Measurements from ENCODE around the gene KLRD1. TPM values are rescaled to one million over a fixed set of nuclear protein-coding genes. Genes with fewer than 3 reads are reported as not detected.
"Not testable (repeated sequence)": the region's sequence is repeated elsewhere in the genome, so short reads cannot be mapped to it uniquely, and the experiment has no call there.

The KLRD1 gene
- total and polyA plus RNA-seq, 9 donors = 0.12 to 3.8 (median 1.2) TPM

DNA sequence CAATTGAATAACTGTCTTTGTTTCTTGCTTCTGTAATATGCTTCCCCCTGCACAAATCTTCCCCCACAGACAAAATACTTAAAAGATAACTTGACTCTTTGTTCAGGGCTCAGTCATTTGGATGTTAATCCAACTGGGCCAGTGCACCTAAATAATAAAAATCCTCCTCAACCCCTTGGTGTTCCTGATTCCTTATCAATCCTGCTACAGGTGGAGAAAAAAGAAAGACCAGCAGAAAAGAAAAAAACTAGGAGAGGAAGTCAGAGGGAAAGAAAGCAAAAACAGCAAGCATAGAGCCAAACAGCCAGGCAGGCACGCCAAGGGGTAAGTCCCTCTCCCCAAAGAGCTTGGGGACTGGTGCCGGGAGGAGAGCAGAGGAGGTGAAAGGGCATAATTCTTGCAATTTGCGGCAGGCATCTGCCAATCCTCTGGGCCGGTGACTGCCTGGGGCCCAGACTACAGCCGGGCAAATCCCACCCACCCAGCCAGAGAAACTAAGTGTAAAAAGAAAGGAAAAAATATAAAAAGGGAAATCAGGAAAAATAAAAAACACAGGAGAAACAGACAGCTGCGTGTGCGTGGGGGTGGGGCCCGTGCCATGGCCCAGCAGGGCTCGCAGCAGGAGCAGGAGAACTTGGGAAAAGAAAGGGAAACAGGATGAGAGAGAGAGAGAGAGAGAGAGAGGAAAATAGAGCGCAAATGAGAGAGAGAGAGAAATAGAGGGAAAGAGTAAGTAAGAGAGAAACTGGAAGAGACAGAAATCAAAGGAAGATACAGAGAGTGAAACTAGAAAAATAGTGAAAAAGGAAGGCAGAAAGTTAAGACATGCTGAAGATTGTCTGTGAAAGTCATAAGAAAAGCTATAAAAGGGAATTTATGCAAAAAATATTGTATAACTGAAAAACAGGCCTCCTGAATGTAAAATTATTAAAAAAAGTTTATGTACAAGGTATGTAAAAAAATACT lies 60.8 kb downstream of the KLRD1 start:
- H3K36me3 ChIP-seq = no peaks in the 10 kb centered on the region
- no peak for TF ChIP-seq EP300 (IDR thresholded peaks at IDR 0.05)
- no peak for TF ChIP-seq POLR2A (IDR thresholded peaks at IDR 0.05)
- TF ChIP-seq, protein P1, sequence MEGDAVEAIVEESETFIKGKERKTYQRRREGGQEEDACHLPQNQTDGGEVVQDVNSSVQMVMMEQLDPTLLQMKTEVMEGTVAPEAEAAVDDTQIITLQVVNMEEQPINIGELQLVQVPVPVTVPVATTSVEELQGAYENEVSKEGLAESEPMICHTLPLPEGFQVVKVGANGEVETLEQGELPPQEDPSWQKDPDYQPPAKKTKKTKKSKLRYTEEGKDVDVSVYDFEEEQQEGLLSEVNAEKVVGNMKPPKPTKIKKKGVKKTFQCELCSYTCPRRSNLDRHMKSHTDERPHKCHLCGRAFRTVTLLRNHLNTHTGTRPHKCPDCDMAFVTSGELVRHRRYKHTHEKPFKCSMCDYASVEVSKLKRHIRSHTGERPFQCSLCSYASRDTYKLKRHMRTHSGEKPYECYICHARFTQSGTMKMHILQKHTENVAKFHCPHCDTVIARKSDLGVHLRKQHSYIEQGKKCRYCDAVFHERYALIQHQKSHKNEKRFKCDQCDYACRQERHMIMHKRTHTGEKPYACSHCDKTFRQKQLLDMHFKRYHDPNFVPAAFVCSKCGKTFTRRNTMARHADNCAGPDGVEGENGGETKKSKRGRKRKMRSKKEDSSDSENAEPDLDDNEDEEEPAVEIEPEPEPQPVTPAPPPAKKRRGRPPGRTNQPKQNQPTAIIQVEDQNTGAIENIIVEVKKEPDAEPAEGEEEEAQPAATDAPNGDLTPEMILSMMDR (IDR thresholded peaks at IDR 0.05) = no peak
- intact Hi-C loops (cut with DNase I) = loop anchor here in 2 of 4 donors (10.0 kb wide), 3 partner anchors 154 to 504 kb away; partner anchors contain the start of genes GABARAPL1 (in 2 of the 2), CLEC2B (in 1 of the 2) and YBX3 (in 1 of the 2)
- no peaks in the 10 kb centered on the region for H3K27me3 ChIP-seq
- H3K4me1 ChIP-seq (ENCODE audit: insufficient read depth) = peaks cover 9% of the 10 kb centered on the region
- 8 to 20% (median 13%) methylated on average over 10 of the region's 10 CpGs for WGBS, 3 donors
- H3K27ac ChIP-seq = peak overlapping the region; percentile 70 to 96
- no peaks in the 10 kb centered on the region for H3K9me3 ChIP-seq
- peak in 3 of 5 donors; percentile 51 to 64 (median 53) for DNase-seq
- H3K4me3 ChIP-seq = no peak overlapping the region

DNA sequence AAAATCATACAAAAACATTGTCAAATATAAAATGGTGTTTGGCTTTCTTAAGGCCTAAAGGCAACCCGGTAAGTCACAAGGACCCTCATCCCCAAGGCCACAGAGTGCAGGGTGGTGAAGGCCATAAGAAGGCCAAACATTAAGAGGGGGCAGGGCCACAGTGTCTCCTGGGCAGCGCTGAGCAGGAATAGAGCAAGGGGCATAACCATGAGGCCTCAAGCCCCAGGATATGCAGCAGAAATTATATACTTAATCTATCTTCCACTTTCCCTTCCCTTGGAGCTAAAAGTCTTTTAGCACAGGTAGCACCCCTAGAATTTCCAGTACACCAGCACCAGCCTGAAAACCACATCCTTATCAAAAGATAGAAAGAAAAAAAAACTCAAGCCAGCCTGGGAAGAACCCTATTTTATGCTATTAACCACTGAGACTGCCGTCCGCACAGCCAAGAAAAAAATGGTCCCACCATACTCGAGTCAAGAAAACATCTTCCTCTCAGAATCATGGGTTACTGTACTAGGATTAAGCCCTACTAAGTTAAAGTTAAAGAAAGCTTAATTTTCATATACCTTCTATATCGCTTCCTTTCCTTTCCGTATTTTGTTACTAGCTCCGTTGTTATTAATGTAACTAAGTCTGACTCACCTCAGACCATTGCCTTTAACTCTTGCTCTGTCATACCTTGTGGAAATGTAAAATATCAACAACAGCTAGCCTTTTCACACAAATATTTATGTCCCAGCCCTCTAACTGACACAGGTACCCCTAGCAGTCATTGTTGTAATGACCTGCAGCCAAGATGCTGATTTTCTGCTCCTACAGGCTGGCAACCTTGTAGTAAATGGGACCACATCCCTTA lies 62.1 kb downstream of the KLRD1 start:
- no peaks in the 10 kb centered on the region for H3K36me3 ChIP-seq
- intact Hi-C loops (cut with DNase I) = loop anchor here in 2 of 4 donors (10.0 kb wide), 3 partner anchors 155 to 505 kb away; partner anchors contain the start of genes GABARAPL1 (in 2 of the 2), CLEC2B (in 1 of the 2) and YBX3 (in 1 of the 2)
- H3K27me3 ChIP-seq = no peaks in the 10 kb centered on the region
- no peaks in the 10 kb centered on the region for H3K9me3 ChIP-seq
- TF ChIP-seq POLR2A (IDR thresholded peaks at IDR 0.05) (no peak), EP300 (IDR thresholded peaks at IDR 0.05) (no peak)
- TF ChIP-seq, protein P1 (IDR thresholded peaks at IDR 0.05) = no peak
- H3K27ac ChIP-seq = peak overlapping the region in 1 of 2 donors; percentile 96
- H3K4me1 ChIP-seq (ENCODE audit: insufficient read depth) = peaks cover 9% of the 10 kb centered on the region
- DNase-seq = no peak
- H3K4me3 ChIP-seq = no peak overlapping the region
- 81 to 89% (median 84%) methylated on average over 8 of the region's 8 CpGs for WGBS, 3 donors

DNA sequence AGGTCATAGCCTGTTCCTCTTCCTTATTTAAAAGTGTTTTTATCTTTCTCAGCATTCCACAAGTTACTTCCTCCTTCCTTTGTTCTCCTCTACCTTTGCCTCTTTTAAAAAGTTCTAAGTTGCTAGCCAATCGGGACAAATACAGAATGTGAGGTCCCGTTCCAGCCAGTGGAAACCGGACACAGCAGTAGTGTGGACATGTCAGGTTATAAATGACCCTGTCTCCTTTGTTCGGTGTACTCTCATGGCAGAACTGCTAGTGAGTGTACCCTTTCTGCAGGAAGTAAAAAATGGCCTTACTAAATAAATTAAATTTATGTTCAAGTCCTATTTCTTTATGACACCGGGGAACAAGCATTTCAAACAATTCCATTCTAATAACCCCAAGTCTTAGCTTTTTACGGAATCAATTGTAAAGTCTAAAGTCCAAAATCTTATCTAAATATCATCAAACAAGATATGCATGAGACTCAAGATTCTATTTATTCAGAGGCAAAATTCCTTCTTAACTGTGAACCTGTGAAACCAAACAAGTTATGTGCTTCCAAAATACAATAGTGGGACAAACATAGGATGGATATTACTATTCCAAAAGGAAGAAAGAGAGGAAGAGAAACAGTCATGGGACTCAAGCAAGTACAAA lies 64.3 kb downstream of the KLRD1 start:
- H3K9me3 ChIP-seq; H3K27me3 ChIP-seq; intact Hi-C loops (cut with DNase I); DNase-seq; H3K27ac ChIP-seq; H3K4me1 ChIP-seq (ENCODE audit: insufficient read depth); H3K36me3 ChIP-seq; H3K4me3 ChIP-seq: not testable (repeated sequence)
- 90 to 92% (median 91%) methylated on average over 6 of the region's 6 CpGs for WGBS, 3 donors

DNA sequence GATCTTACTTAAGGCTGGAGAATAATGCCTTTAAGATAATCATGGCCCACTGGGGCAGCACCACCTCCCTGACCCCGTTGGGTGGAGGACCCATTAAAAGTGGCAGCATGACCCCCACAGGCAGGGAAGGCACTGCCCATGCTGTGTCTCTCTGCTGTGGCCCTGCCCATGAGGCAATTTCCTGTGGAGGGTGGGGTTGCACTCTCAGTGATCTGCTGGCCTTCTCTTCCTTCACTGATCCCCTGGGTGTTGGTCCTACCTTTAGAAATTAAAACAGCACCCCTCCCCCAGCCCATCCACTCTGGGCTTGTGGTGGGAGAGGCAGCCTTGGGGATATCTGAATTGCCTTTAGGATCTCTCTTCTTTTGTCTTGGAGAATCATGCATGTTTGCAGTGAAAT lies 64.9 kb downstream of the KLRD1 start:
- H3K4me3 ChIP-seq = no peak overlapping the region
- no peak overlapping the region for H3K27ac ChIP-seq
- WGBS, 3 donors = 38 to 78% (median 47%) methylated on average over 1 of the region's 1 CpG
- DNase-seq = no peak
- no peaks in the 10 kb centered on the region for H3K36me3 ChIP-seq
- TF ChIP-seq EP300 (IDR thresholded peaks at IDR 0.05) = no peak
- intact Hi-C loops (cut with DNase I) = no loop called here
- H3K27me3 ChIP-seq = no peaks in the 10 kb centered on the region
- no peaks in the 10 kb centered on the region for H3K9me3 ChIP-seq
- H3K4me1 ChIP-seq (ENCODE audit: insufficient read depth) = peaks cover under 1% of the 10 kb centered on the region

DNA sequence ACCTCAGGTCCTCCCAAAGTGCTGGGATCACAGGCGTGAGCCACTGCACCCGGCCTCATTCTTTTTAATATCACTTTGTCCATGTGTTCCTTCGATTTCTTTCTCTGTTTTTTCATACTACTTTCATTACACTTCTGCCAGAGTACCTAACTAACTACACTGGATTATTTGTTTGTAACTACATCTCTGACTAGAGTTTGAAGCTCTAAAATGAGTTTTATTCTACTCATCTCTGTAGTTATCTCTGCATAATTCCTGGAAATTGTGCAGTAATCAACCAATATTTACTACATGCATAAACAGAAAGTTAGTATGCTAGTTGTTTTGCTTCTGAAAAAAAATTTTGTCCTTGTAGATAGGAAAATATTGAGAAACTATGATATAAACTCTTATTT lies 67.0 kb downstream of the KLRD1 start:
- intact Hi-C loops (cut with DNase I) = no loop called here
- 84 to 94% (median 88%) methylated on average over 3 of the region's 3 CpGs for WGBS, 3 donors
- DNase-seq = no peak
- Histone ChIP-seq H3K4me1 (ENCODE audit: insufficient read depth) (no peaks in the 10 kb centered on the region), H3K27ac (no peak overlapping the region), H3K4me3 (no peak overlapping the region), H3K27me3 (peaks cover 1% of the 10 kb centered on the region), H3K36me3 (no peaks in the 10 kb centered on the region), H3K9me3 (no peaks in the 10 kb centered on the region)
- TF ChIP-seq, protein P1 (IDR thresholded peaks at IDR 0.05) = no peak
- TF ChIP-seq EP300 (IDR thresholded peaks at IDR 0.05) (no peak), POLR2A (IDR thresholded peaks at IDR 0.05) (no peak)

DNA sequence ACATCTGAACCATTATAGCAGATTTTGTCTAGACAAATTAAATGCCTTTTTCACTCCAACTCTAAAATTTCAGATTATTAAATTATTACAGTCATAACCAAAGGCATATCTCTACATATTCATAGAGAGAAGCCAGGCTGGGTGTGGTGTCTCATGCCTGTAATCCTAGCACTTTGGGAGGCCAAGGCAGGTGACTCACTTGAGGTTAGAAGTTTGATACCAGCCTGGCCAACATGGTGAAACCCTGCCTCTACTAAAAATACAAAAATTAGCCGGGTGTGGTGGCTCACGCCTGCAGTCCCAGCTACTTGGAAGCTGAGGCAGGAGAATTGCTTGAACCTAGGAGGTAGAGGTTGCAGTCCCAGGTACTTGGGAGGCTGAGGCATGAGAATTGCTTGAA lies 71.1 kb downstream of the KLRD1 start:
- H3K27ac ChIP-seq; H3K36me3 ChIP-seq; intact Hi-C loops (cut with DNase I); H3K9me3 ChIP-seq; H3K4me1 ChIP-seq (ENCODE audit: insufficient read depth); DNase-seq; H3K27me3 ChIP-seq; H3K4me3 ChIP-seq: not testable (repeated sequence)
- 87 to 96% (median 96%) methylated on average over 2 of the region's 2 CpGs for WGBS, 3 donors
